IPS DF 19.7 (cell line): Measurements from ENCODE around the gene SGTA.

Experiments
- DNase-seq: peaks from one replicate; pipeline ENCODE4 v3.0.0-alpha.2; 2013; ENCODE audit warnings: low read depth, low spot score

SGTA gene

DNA sequence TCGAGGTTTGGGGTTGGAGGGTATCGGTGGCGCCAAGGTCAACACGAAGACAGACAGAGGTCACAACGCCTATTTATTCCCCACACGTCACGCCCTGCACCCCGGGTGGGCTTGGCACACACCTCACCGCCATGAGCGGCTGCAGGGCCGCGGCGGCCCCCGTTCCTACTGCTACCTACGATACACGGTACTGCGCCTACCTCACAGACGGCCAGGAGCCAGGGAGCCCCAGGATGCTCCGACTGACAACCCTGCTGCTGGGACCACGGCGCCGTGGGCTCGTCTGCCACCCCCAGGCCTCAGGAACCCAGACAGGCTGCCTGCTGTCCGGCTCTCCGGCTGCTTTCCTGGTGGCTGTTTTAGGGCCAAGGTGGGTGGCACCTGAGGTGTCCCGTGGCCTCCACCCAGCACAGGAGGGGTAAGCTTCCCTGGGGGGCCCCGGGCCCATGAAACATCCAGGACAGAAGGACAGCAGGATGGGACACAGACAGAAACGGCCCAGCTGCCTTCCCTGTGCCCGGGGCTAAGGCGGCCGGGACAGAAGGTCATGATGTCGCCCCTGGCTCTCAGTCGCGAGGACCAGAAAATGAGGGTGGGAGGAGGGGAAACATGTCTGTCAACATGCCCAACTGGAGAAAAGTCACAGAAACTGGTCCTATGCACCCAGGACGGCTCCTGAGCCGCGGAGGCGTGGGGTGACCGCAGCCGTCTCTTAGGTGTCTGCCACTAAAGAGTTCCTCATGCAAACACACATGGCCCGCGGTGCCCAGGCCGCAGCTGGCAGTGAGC, 28.2 kb downstream of the SGTA start:
- DNase-seq = no peak

- DNase-seq = no peak
Measured at GRCh38 chr19:2751438-2751830, 31.6 kb downstream of the SGTA start.

DNA sequence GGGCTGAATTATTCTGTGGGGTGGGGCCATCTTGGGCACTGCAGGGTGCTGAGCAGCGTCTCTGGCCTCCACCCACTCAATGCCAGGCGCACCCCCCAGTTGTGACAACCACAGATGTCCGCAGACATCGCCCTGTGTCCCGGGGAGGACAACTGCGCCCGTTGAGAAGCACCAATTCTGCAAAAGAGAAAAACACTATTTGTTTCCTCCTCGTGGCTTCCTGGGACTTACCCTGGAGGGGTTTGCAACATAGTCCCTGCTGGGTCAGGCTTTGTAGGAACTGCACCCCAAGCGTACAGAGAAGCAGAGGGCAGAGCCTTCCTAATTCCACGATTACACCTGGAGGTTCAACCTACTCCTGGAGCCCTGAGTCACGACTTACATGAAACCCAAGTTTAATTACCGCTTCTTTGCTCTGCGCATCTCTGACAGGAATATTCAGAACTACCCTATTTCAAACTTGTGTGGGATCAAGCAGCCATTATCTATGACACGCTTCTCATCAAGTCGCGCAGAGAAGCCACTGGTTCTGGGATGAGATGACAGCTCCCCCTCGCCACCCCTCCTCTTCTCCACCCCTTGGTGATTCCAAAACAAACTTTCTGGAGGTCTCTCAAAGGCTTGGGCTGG, 32.1 kb downstream of the SGTA start:
- DNase-seq = no peak

GRCh38 chr19:2747349-2747748, 35.7 kb downstream of the SGTA start:
- no peak for DNase-seq

- no peak for DNase-seq
Measured at GRCh38 chr19:2744113-2744512, 39.0 kb downstream of the SGTA start.

DNA sequence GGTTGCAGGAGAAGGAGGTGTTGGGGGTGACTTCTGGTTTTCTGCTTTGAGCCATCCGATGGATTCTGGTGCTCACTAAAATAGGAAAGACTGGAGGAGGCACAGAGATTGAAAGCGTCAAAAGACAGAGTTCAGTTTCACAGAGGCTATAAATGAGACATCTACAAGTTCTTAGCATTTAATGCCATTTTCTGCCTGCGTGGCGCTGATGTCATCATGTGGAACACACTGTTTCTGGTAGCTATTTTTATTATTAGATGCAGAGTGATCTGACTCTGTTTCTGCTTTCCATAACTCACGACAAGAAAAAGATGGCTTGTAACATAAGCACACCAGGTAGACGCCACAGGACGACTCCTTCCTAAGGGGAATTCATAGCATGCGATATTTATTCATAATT, 40.0 kb downstream of the SGTA start:
- DNase-seq = no peak

GRCh38 chr19:2740314-2740656, 42.8 kb downstream of the SGTA start:
- no peak for DNase-seq

- peak; percentile 77 for DNase-seq
Measured at GRCh38 chr19:2739602-2740313, 43.3 kb downstream of the SGTA start, which contains the start of gene SLC39A3. Gene SLC39A3, minus strand, starts transcription at chr19:2740017. Its CDS starts 2,760 bp downstream, at chr19:2737257.

- DNase-seq = no peak
Measured at GRCh38 chr19:2736550-2737190, 46.4 kb downstream of the SGTA start.

- no peak for DNase-seq
Measured at GRCh38 chr19:2735374-2735773, 47.7 kb downstream of the SGTA start.

- no peak for DNase-seq
Measured at GRCh38 chr19:2734589-2735288, 48.3 kb downstream of the SGTA start.

GRCh38 chr19:2733930-2734588, 49.0 kb downstream of the SGTA start:
- DNase-seq = no peak

- DNase-seq = no peak
Measured at GRCh38 chr19:2732883-2733282, 50.2 kb downstream of the SGTA start.

DNA sequence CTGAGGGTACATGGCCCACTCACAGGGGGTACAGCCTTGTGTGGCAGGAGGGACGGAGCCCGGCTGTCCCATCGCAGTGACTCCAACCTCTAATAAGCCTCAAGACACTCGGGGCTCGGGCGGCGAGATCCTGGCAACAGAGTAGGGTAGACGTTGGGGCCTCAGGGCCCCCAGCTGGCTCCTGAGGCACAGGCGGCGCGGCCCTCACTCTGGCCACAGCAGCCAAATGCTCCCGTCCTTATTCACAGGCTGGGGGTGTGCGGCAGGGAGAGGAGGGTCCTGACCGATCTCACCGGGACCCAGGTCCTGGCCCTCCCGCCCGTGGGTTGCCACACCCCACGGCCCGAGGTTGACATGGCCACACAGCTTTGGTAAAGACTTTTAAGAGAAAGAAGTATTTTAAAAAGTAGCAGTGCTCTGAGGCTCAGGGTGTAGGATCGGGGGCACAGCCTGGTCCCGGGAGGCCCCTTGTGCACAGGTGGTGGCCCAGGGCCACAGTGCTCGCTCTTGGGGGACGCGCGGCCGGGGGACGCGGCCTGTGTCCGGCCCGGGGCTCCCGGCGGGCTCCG, 50.8 kb downstream of the SGTA start:
- no peak for DNase-seq

- no peak for DNase-seq
Measured at GRCh38 chr19:2731181-2731995, 51.7 kb downstream of the SGTA start.

GRCh38 chr19:2729943-2730818, 52.9 kb downstream of the SGTA start:
- no peak for DNase-seq

DNA sequence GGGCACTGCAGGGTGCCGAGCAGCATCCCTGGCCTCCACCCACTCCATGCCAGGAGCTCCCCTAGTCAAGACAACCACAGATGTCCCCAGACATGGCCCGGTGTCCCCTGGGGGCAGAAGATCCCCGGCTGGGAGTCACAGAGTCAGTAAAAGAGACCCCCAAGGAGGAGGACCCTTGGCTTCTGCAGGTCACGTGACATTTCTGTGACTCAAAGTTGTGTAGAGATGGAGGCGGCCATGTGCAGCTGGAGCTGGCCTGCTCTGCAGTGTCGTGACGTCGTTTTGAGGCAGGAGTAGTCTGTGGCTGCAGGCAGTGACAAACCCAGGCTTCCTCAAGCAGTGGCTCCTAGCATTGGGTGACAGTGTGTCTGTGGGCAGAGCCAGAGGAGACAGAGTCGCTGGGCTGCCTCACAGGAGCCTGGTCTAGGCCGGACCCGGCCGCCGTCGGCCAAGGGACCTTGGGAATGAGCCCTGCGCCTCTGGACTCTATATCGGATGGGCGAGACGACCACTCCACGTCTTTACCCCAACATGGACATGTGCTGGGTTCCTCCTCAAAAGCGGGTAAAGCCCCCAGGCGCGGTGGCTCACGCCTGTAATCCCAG, 54.2 kb downstream of the SGTA start:
- DNase-seq = no peak

GRCh38 chr19:2727640-2727944, 55.5 kb downstream of the SGTA start:
- DNase-seq = no peak
